Liver (tissue), 9 donors: ENCODE measurements around the gene RIMKLA. TPM values are rescaled to one million over a fixed set of nuclear protein-coding genes. Genes with fewer than 3 reads are reported as not detected.

Experiments
- DNase-seq: peaks from one replicate; pipeline ENCODE4 v3.0.0-alpha.2; 2017; ENCODE audit warnings: low spot score
- H3K27ac ChIP-seq, 2 donors: one replicate each; pipeline ENCODE4 v1.7.0; 2013; ENCODE audit warnings: inconsistent platforms in 2 of 2, low read length in 2 of 2, control low read depth in 1 of 2, low read depth in 1 of 2, mild to moderate bottlenecking in 1 of 2
- H3K27me3 ChIP-seq, 4 donors: one replicate each; pipeline versions ENCODE4 v1.6.1 to v1.7.0; 2013; ENCODE audit warnings: low read length in 3 of 4, inconsistent platforms in 1 of 4, mild to moderate bottlenecking in 1 of 4, moderate library complexity in 1 of 4; ENCODE audit not compliant: control insufficient read depth in 4 of 4, insufficient read depth in 4 of 4
- H3K36me3 ChIP-seq, 4 donors: one replicate each; pipeline versions ENCODE4 v1.6.1 to v1.7.0; 2013; ENCODE audit warnings: low read length in 3 of 4, mild to moderate bottlenecking in 3 of 4, low read depth in 1 of 4, moderate library complexity in 1 of 4; ENCODE audit not compliant: control insufficient read depth in 4 of 4, insufficient read depth in 3 of 4
- H3K4me1 ChIP-seq, 4 donors: one replicate each; pipeline versions ENCODE4 v1.6.1 to v1.7.0; 2013; ENCODE audit warnings: low read length in 3 of 4, mild to moderate bottlenecking in 3 of 4, moderate library complexity in 1 of 4; ENCODE audit not compliant: control insufficient read depth in 4 of 4, insufficient read depth in 4 of 4
- H3K4me3 ChIP-seq, 3 donors: one replicate each; pipeline versions ENCODE4 v1.6.1 to v1.7.0; 2013; ENCODE audit warnings: low read length in 3 of 3, control low read depth in 1 of 3, low read depth in 1 of 3, mild to moderate bottlenecking in 1 of 3
- H3K9ac ChIP-seq, 2 donors: one replicate each; pipeline ENCODE4 v1.7.0; 2013; ENCODE audit warnings: low read length in 2 of 2, mild to moderate bottlenecking in 2 of 2, moderate library complexity in 2 of 2, control low read depth in 1 of 2, low read depth in 1 of 2
- H3K9me3 ChIP-seq, 4 donors: one replicate each; pipeline versions ENCODE4 v1.6.1 to v1.7.0; 2013; ENCODE audit warnings: low read length in 3 of 4; ENCODE audit not compliant: control insufficient read depth in 4 of 4
- EGR1 ChIP-seq, 2 donors: IDR thresholded peaks; 2 replicates each; pipeline ENCODE4 v1.6.1; 2016 to 2018; ENCODE audit warnings: antibody characterized with exemption in 2 of 2, low read depth in 2 of 2
- FOXA1 ChIP-seq: IDR thresholded peaks from 2 replicates; pipeline ENCODE4 v1.6.1; 2016; ENCODE audit warnings: antibody characterized with exemption
- FOXA2 ChIP-seq: IDR thresholded peaks from 2 replicates; pipeline ENCODE4 v1.6.1; 2016; ENCODE audit warnings: antibody characterized with exemption
- GABPA ChIP-seq, 2 donors: IDR thresholded peaks in 1 of 2; conservative IDR thresholded peaks in 1 of 2; 2 replicates each; pipeline ENCODE4 v1.6.1; 2016; ENCODE audit warnings: antibody characterized with exemption in 2 of 2, mild to moderate bottlenecking in 1 of 2, moderate library complexity in 1 of 2
- HNF4A ChIP-seq, 2 donors: conservative IDR thresholded peaks; 2 replicates each; pipeline ENCODE4 v1.6.1; 2016; ENCODE audit warnings: antibody characterized with exemption in 2 of 2, mild to moderate bottlenecking in 2 of 2
- HNF4G ChIP-seq: IDR thresholded peaks from 2 replicates; pipeline ENCODE4 v1.6.1; 2016; ENCODE audit warnings: antibody characterized with exemption
- JUND ChIP-seq, 2 donors: IDR thresholded peaks; 2 replicates each; pipeline ENCODE4 v1.6.1; 2016; ENCODE audit warnings: antibody characterized with exemption in 2 of 2
- NR2F2 ChIP-seq: IDR thresholded peaks from 2 replicates; pipeline ENCODE4 v1.6.1; 2016; ENCODE audit warnings: antibody characterized with exemption
- RAD21 ChIP-seq, 2 donors: IDR thresholded peaks; 2 replicates each; pipeline ENCODE4 v1.6.1; 2016; ENCODE audit warnings: antibody characterized with exemption in 2 of 2, mild to moderate bottlenecking in 2 of 2
- RXRA ChIP-seq, 2 donors: IDR thresholded peaks; 2 replicates each; pipeline ENCODE4 v1.6.1; 2017 to 2018; ENCODE audit warnings: antibody characterized with exemption in 2 of 2, mild to moderate bottlenecking in 1 of 2
- SP1 ChIP-seq: IDR thresholded peaks from 2 replicates; pipeline ENCODE4 v1.6.1; 2018; ENCODE audit warnings: antibody characterized with exemption, mild to moderate bottlenecking
- TAF1 ChIP-seq: conservative IDR thresholded peaks from 2 replicates; pipeline ENCODE4 v1.6.1; 2016; ENCODE audit warnings: antibody characterized with exemption, mild to moderate bottlenecking
- YY1 ChIP-seq: IDR thresholded peaks from 2 replicates; pipeline ENCODE4 v1.6.1; 2016; ENCODE audit warnings: antibody characterized with exemption, mild to moderate bottlenecking
- WGBS: extraction: QIAGEN DNeasy Blood & Tissue Kit; methylation state at CpG from one replicate; pipeline ENCODE4 v1.1.7; 2013; 5-methylcytosine and 5-hydroxymethylcytosine counted together
- polyA plus RNA-seq, 2 donors: library from polyadenylated mRNA; stranded (reverse) in 1 of 2; unstranded in 1 of 2; fragments of 200-250 nt in 1 of 2; fragments of >200 nt in 1 of 2; fragmentation: Nextera tagmentation in 1 of 2; extraction: Ambion mirVana in 1 of 2; gene quantifications; one replicate each; pipeline versions ENCODE4 v1.2.1 to v1.2.3, GENCODE V29; 2013 to 2015
- total RNA-seq, 2 donors: library from RNA; depleted of rRNA; stranded (reverse); fragments of >200 nt; gene quantifications; one replicate each; pipeline ENCODE4 v1.2.3, GENCODE V29; 2014
- TF ChIP-seq, protein P1 (sequence below): IDR thresholded peaks from 2 replicates; pipeline ENCODE4 v1.6.1; 2016; ENCODE audit warnings: antibody characterized with exemption
- TF ChIP-seq, protein P2 (sequence below): IDR thresholded peaks from 2 replicates; pipeline ENCODE4 v1.6.1; 2016; ENCODE audit warnings: antibody characterized with exemption, mild to moderate bottlenecking
- TF ChIP-seq, protein P3 (sequence below): fragments of 150-350 bp; IDR thresholded peaks from 2 replicates; pipeline ENCODE4 v1.5.1; 2017; ENCODE audit warnings: improper control_type of control experiment, low read depth, low read length; ENCODE audit not compliant: missing input control
- TF ChIP-seq, protein P4 (sequence below): IDR thresholded peaks from 2 replicates; pipeline ENCODE4 v1.6.1; 2016; ENCODE audit warnings: antibody characterized with exemption
- TF ChIP-seq, protein P5 (sequence below): IDR thresholded peaks from 2 replicates; pipeline ENCODE4 v1.6.1; 2016; ENCODE audit warnings: antibody characterized with exemption
- donor health status: healthy.
- donor health status: healthy.
- donor health status: healthy.
- donor health status: healthy.
- donor health status: healthy.

RIMKLA gene
- total and polyA plus RNA-seq, 4 donors: 0.03 to 0.09 (median 0.08) TPM

DNA sequence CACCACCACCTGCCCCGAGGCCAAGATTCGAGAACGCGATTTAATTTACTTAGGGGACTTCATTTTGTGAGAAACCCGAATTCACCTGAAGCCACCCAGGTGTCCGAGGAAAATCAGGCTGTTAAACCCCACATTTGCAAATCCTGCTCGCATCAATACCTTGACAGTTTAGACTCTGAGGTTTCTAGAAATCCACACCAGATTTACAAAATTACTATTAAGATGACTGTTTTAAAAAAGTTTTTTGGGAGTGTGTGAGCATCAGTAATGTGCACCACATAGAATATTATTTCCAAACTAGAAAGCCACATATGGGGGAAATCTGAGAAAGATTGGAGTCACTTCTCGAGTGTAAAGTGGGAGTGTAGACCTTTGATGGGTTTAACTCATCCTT, 685 bp downstream of the RIMKLA start:
- H3K4me3 ChIP-seq: peak overlapping the region in 2 of 3 donors; percentile 40 to 83
- H3K4me1 ChIP-seq: peaks cover 6 to 14% (median 10%) of the 10 kb centered on the region in 4 donors
- H3K9me3 ChIP-seq: no peaks in the 10 kb centered on the region
- peaks cover 0 to 5% (median 2%) of the 10 kb centered on the region in 4 donors for H3K27me3 ChIP-seq
- 19% methylated on average over 8 of the region's 8 CpGs for WGBS
- TF ChIP-seq RAD21 (IDR thresholded peaks at IDR 0.05) (no peak), HNF4G (no peak), JUND (IDR thresholded peaks at IDR 0.05) (no peak), HNF4A (conservative IDR thresholded peaks at IDR 0.05) (no peak), RXRA (IDR thresholded peaks at IDR 0.05) (no peak), FOXA1 (no peak), GABPA (IDR thresholded peaks at IDR 0.05 in 1 of 2, conservative IDR thresholded peaks at IDR 0.05 in 1 of 2) (no peak), TAF1 (no peak), EGR1 (IDR thresholded peaks at IDR 0.05; ENCODE audit: low read depth in 2 of 2) (no peak), YY1 (no peak), SP1 (no peak), FOXA2 (no peak), NR2F2 (no peak)
- TF ChIP-seq, protein P1, sequence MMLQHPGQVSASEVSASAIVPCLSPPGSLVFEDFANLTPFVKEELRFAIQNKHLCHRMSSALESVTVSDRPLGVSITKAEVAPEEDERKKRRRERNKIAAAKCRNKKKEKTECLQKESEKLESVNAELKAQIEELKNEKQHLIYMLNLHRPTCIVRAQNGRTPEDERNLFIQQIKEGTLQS: no peak
- TF ChIP-seq, protein P2, sequence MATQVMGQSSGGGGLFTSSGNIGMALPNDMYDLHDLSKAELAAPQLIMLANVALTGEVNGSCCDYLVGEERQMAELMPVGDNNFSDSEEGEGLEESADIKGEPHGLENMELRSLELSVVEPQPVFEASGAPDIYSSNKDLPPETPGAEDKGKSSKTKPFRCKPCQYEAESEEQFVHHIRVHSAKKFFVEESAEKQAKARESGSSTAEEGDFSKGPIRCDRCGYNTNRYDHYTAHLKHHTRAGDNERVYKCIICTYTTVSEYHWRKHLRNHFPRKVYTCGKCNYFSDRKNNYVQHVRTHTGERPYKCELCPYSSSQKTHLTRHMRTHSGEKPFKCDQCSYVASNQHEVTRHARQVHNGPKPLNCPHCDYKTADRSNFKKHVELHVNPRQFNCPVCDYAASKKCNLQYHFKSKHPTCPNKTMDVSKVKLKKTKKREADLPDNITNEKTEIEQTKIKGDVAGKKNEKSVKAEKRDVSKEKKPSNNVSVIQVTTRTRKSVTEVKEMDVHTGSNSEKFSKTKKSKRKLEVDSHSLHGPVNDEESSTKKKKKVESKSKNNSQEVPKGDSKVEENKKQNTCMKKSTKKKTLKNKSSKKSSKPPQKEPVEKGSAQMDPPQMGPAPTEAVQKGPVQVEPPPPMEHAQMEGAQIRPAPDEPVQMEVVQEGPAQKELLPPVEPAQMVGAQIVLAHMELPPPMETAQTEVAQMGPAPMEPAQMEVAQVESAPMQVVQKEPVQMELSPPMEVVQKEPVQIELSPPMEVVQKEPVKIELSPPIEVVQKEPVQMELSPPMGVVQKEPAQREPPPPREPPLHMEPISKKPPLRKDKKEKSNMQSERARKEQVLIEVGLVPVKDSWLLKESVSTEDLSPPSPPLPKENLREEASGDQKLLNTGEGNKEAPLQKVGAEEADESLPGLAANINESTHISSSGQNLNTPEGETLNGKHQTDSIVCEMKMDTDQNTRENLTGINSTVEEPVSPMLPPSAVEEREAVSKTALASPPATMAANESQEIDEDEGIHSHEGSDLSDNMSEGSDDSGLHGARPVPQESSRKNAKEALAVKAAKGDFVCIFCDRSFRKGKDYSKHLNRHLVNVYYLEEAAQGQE: no peak
- TF ChIP-seq, protein P3, sequence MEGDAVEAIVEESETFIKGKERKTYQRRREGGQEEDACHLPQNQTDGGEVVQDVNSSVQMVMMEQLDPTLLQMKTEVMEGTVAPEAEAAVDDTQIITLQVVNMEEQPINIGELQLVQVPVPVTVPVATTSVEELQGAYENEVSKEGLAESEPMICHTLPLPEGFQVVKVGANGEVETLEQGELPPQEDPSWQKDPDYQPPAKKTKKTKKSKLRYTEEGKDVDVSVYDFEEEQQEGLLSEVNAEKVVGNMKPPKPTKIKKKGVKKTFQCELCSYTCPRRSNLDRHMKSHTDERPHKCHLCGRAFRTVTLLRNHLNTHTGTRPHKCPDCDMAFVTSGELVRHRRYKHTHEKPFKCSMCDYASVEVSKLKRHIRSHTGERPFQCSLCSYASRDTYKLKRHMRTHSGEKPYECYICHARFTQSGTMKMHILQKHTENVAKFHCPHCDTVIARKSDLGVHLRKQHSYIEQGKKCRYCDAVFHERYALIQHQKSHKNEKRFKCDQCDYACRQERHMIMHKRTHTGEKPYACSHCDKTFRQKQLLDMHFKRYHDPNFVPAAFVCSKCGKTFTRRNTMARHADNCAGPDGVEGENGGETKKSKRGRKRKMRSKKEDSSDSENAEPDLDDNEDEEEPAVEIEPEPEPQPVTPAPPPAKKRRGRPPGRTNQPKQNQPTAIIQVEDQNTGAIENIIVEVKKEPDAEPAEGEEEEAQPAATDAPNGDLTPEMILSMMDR: no peak
- TF ChIP-seq, protein P4, sequence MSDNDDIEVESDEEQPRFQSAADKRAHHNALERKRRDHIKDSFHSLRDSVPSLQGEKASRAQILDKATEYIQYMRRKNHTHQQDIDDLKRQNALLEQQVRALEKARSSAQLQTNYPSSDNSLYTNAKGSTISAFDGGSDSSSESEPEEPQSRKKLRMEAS: no peak
- TF ChIP-seq, protein P5, sequence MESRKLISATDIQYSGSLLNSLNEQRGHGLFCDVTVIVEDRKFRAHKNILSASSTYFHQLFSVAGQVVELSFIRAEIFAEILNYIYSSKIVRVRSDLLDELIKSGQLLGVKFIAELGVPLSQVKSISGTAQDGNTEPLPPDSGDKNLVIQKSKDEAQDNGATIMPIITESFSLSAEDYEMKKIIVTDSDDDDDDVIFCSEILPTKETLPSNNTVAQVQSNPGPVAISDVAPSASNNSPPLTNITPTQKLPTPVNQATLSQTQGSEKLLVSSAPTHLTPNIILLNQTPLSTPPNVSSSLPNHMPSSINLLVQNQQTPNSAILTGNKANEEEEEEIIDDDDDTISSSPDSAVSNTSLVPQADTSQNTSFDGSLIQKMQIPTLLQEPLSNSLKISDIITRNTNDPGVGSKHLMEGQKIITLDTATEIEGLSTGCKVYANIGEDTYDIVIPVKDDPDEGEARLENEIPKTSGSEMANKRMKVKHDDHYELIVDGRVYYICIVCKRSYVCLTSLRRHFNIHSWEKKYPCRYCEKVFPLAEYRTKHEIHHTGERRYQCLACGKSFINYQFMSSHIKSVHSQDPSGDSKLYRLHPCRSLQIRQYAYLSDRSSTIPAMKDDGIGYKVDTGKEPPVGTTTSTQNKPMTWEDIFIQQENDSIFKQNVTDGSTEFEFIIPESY: no peak
- no peak overlapping the region for H3K27ac ChIP-seq
- no peak overlapping the region for H3K9ac ChIP-seq
- DNase-seq: no peak
- H3K36me3 ChIP-seq: no peaks in the 10 kb centered on the region
